Fibroblast of mammary gland (primary cell): ENCODE results near the gene SEMA3C.
A peak's percentile ranks its signal among the peaks of the same experiment; 100 is the strongest.

ENCODE experiments used
- DNase-seq: peaks from one replicate; pipeline ENCODE4 v3.0.0-alpha.2; 2010; ENCODE audit warnings: low read depth
- H3K4me3 ChIP-seq: 2 replicates; pipeline ENCODE4 v1.5.1; 2011; ENCODE audit warnings: low read depth, mild to moderate bottlenecking, low read length, moderate library complexity; ENCODE audit not compliant: control insufficient read depth
- CTCF ChIP-seq: conservative IDR thresholded peaks from 2 replicates; pipeline ENCODE4 v1.5.1; 2011; ENCODE audit warnings: low read depth, low read length, inconsistent platforms; ENCODE audit not compliant: control insufficient read depth, insufficient read depth

Gene SEMA3C

GRCh38 chr7:80809545-80809944 is 109.3 kb downstream of the SEMA3C start:
- DNase-seq: no peak
- H3K4me3 ChIP-seq: no peak overlapping the region
- TF ChIP-seq CTCF: no peak

DNA sequence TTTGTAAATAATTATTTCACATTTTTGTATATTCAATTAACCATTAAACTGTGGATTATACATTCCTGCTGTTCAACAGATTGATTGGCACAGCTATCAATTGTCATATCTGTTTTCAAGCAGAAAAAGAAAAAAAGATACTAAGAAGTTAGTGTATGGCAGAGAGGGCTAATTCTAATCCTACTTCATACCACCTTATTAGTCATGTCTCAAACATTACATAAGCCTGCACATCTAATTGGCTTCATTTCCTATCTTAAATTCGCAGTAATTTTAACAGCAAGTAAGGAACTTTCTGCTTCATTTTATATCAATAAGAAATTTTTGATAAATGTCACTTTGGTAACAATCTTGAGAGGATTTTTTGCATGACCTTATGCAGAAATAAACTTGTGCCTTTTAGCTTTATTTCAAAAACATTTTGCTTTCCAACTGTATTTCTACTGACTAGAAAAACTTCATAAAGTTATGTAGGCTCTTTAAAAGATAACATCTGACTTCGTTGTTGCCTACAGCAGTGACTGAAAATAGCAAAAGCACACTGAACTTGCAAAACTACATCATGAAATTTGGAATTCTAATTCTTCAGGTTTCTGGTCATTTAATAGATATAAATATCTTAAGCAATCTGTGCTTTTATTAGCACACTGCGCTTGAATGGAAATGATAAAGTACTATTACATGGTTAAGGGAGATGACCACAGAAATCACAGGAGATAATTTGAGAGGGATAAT is 111.5 kb downstream of the SEMA3C start:
- DNase-seq: peak; percentile 29
- TF ChIP-seq CTCF: no peak
- H3K4me3 ChIP-seq: no peak overlapping the region

GRCh38 chr7:80806663-80807062 is 112.2 kb downstream of the SEMA3C start:
- no peak for DNase-seq
- no peak for TF ChIP-seq CTCF
- no peak overlapping the region for H3K4me3 ChIP-seq

DNA sequence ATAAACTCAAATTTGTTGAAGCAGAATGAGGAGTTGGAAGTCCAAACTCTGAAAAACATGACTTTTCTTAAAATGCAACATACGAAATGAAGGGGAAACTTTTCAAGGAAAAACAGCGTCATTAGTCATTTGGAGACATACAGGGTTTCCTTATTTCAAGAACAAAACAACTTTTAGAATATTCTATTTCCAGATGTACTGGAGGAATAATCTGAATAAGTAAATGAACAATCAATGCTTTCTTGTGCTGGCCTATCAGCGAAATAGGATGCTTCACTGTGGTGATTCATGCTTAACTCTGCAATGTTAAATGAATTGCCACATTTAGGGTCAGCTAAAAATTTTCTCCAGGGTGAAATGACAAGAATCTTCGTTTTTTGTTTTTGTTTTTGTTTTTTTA is 114.3 kb downstream of the SEMA3C start:
- peak; percentile 33 for DNase-seq
- TF ChIP-seq CTCF: no peak
- no peak overlapping the region for H3K4me3 ChIP-seq

DNA sequence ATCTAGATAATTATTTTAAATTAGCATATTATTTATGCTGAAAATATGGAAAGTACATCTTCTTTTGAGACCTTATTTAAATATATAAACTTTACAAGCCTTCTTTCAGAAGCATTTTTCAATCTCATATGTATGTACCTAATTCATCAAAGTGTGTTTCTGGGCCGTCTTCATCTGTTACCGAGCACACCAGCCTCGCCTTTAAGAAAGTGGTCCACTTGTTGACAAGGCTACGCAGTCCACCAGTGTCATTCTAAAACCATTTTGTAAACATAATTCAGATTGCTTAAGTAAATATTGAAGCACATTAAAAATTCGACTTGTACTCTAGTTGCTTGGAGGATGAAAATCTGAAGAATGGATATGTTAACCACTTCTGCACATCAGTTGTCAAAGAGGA is 116.3 kb downstream of the SEMA3C start:
- DNase-seq: no peak
- no peak overlapping the region for H3K4me3 ChIP-seq
- no peak for TF ChIP-seq CTCF

DNA sequence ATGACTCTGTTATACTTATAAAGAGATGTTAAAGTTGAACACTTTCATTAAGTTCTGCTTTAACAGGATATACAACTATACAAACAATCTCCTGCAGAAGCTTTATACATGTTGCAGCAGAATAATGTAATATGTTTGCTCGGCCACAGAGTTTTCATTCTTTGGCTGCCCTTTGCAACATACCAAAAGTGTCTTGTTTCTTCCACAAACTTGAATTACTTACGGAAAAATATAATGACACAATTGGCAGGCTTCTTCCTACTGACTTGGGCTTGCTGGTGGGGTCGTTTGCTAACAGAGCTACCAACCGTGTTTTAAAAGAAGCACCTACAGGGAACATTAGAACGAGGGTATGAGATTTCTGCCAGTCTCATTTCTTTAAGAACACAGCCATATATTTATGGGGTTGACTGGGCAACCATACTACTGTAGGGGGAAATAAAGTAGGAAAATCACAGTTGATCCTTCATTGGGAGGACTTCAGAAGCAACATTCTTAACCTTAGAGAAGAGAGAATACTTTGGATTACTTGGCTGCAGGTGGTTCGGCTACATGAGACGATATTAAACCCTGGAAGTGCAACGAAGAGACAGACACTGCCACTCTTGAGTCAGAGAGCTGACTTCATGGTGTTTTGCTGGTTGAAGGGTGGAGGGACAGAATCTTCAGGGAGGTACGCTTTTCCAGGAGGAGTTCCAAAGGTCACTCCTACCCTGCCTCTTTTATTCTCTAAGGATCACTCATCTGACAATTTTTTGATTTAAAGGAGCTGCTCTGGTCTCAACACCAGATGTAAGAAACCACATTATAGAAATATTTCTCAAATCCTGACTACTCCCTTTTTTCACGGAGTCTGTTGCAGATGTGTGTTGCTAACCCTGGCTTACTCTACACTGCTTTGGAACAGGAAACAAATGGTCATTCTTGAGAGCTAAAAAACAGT is 123.9 kb downstream of the SEMA3C start:
- H3K4me3 ChIP-seq: no peak overlapping the region
- TF ChIP-seq CTCF: no peak
- peak; percentile 89 for DNase-seq
